Measurements from ENCODE around the gene DOCK7.

DNA sequence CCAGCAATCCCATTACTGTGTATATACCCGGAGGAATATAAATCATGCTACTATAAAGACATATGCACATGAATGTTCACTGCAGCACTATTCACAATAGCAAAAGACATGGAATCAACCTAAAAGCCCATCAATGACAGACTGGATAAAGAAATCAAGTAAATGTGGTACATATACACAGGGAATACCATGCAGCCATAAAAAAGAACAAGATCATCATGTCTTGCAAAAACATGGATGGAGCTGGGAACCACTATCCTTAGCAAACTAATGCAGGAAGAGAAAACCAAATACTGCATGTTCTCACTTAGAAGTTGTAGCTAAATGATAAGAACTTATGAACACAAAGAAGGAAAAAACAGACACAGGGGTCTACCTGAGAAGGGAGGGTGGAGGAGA lies 97.2 kb downstream of the DOCK7 start:
- TF ChIP-seq, protein P1, sequence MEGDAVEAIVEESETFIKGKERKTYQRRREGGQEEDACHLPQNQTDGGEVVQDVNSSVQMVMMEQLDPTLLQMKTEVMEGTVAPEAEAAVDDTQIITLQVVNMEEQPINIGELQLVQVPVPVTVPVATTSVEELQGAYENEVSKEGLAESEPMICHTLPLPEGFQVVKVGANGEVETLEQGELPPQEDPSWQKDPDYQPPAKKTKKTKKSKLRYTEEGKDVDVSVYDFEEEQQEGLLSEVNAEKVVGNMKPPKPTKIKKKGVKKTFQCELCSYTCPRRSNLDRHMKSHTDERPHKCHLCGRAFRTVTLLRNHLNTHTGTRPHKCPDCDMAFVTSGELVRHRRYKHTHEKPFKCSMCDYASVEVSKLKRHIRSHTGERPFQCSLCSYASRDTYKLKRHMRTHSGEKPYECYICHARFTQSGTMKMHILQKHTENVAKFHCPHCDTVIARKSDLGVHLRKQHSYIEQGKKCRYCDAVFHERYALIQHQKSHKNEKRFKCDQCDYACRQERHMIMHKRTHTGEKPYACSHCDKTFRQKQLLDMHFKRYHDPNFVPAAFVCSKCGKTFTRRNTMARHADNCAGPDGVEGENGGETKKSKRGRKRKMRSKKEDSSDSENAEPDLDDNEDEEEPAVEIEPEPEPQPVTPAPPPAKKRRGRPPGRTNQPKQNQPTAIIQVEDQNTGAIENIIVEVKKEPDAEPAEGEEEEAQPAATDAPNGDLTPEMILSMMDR (IDR thresholded peaks at IDR 0.05) = no peak
- TF ChIP-seq POLR2A (IDR thresholded peaks at IDR 0.05) = no peak
